SHP77 (cell line): ENCODE measurements around the gene NRXN3.

ENCODE experiments used
- DNase-seq, 2 experiments: peaks; one replicate each; lab custom pipeline; 2025; lab: John Stamatoyannopoulos, UW

NRXN3 gene

GRCh38 chr14:79584679-79585078 lies 1414.5 kb downstream of the NRXN3 start:
- no peak for DNase-seq

DNA sequence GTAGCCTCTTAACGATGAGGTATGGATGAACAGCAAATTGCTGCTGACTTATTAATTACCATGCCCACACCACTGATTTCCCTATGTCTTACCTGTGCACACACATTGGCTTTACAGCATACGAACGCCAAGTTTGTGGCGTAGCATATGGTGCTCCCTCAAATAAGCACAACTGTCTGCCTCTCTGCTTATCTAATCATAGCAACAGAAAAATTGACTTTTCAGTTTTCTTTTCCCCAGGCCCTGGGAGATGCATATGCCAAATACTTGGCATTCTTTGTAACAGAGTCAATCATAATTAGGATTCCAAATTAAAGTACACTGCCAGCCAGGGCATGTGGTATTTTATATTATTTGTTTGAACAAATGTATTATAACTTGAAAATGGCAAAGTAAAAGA lies 1415.7 kb downstream of the NRXN3 start:
- no peak for DNase-seq

- no peak for DNase-seq
These were observed 1416.2 kb downstream of the NRXN3 start for GRCh38 chr14:79586416-79586815.

GRCh38 chr14:79586989-79587598 lies 1416.9 kb downstream of the NRXN3 start:
- DNase-seq = no peak

DNA sequence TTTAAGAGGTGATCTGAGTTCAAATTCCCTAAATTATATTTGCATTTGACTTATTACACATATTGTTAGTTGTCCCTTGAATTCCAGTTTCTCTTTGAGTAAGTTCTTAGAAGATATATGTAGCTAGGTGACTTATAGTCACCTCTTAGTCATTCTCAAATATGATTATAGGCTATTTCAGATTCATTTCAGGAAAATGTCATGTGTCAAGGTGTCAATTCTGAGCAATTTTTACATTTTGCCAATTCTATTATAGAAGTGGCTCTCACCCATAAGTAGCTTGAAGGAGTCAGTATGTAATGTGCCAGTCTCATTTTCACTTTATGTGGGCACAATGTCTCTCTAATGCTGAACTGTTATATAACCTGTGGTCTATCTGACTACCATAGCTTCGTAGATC lies 1417.7 kb downstream of the NRXN3 start:
- DNase-seq = no peak

DNA sequence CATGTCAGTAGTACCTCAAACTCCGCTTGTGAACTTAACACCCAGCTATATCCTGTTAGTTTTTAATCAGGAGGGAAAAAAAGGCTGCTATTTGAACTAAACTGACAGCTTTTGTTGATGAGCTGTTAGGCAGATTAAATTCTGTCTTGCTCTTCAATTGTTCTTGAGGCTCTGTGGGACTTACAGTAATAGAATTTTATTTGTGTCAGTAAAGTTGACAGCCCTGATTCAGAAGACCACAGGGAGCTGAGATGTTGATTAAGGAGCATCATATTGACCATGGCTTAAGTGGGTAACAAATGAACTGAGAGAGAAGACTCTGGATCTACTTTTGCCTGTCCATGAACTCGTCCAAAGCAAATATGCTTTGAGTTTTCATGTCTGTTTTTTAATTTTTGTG lies 1418.2 kb downstream of the NRXN3 start:
- no peak for DNase-seq

DNA sequence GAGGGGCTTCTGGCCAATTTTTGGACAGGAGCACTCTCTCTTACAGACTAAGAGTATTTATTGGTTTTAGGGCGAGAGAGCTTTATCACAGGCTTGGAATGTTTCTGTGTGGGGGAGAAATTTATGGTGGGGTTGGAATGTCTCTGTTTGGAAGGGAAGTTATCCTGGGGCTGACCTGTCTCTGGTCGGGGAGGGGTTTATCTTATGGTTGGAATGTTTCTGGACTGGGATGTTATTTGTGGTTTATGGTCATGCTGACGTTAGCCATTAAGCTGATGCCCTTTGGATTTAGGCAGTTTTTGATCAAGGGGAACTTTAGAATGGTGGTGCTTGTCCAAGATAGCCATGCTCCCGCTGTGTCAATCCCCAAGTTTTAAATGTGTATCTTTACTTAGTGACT lies 1426.4 kb downstream of the NRXN3 start:
- no peak for DNase-seq

GRCh38 chr14:79597566-79597965 lies 1427.4 kb downstream of the NRXN3 start:
- no peak for DNase-seq

GRCh38 chr14:79598339-79598738 lies 1428.2 kb downstream of the NRXN3 start:
- no peak for DNase-seq

DNA sequence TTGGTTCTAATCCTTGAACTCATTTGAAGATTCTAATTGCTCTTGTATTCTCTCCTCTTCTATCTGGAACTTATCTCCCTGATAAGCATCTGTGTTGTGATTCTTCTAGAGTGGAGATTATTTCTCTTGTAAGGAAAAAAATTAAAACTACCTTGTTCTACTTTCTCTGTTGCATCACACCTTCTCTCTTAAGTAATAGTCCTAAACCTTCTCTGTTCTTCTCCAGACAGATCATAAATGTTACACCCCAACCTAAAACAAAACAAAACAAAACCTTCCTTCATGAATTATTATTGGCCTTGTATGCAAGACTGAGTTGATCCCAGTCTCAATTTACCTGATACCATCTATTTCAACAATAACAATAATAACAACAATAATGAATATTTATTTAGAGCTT lies 1429.1 kb downstream of the NRXN3 start:
- no peak for DNase-seq

- no peak for DNase-seq
These were observed 1430.2 kb downstream of the NRXN3 start for GRCh38 chr14:79600406-79600805.

GRCh38 chr14:79601579-79601978 lies 1431.4 kb downstream of the NRXN3 start:
- DNase-seq = no peak

- no peak for DNase-seq
These were observed 1431.9 kb downstream of the NRXN3 start for GRCh38 chr14:79602045-79602444.

- DNase-seq = no peak
These were observed 1432.6 kb downstream of the NRXN3 start for GRCh38 chr14:79602742-79603141.

DNA sequence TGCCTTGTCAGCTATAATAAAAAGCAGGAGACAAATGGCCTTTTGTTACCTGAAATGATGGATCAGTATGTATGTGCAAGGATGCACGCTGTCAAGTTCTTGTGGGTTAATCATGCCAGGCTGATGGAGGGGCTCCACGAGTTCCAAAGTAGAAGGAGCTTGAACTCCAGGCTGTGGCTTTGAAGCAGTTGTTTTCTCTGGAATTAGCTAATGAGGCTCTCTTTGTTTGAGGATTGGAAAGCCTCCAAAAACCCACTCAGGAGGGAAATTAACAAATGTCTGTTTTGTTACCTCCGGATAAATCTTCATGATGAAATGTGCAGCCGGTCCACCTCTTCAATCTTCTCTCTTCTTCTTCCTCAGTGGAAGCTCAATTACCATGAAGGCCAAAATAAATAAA lies 1435.7 kb downstream of the NRXN3 start:
- DNase-seq = no peak

DNA sequence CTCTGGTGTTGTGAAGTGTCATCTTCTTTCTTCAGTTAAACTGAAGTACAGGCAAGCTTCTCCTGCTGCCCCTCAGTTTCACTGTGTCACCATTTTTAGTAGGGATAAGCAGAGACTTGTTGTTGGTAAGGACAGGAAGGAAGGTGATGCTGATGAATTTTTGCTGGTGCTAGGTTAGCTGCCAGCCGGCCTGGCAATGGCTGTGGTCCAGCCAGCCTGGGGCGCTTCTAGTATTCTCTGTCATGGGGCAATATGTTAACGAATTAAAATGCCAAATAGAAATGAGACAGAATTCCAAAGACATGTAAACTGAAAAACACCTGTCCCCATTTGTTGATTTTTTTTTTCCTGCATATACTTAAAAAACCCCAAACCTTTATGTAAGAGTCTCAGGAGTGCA lies 1438.3 kb downstream of the NRXN3 start:
- no peak for DNase-seq

DNA sequence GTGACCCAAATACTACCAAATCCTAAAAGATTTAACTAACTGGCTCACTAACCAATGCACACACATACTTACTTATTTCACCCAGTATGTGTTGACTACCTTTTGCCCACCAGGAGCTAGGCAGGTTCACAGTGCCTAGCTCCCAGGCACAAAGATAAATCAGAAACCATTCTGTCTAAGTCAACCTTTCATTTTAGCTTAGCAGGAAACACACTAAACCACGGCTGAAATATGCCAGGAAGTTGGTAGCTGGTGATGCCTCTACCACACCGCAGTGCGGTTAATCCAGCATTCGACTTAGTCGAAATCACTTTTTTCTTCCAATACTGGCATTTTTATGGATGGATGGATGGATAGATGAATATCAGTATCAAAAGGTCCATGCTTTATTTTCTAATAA lies 1443.5 kb downstream of the NRXN3 start:
- DNase-seq = no peak

- DNase-seq = no peak
These were observed 1444.3 kb downstream of the NRXN3 start for GRCh38 chr14:79614448-79614847.

DNA sequence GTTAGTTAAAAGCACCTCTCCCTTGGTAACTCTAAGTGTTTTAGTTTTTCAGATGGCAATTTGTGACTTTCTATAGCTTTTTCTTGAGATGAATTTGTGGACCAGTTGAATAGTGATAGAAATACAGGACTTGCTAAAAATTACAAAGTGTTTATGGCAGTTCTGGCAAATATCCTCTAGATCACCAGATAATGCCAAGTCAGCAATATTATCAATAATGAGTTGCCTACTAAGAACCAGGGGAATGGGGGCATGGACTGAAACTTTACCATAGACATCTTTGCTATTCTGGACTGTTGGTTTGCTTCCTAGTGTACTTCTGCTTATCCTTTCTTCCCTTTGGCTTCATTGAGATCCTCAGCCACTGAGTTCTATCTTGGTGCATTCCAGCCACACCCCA lies 1456.9 kb downstream of the NRXN3 start:
- DNase-seq = no peak

- DNase-seq = no peak
These were observed 1459.5 kb downstream of the NRXN3 start for GRCh38 chr14:79629411-79630287.

- DNase-seq = no peak
These were observed 1460.3 kb downstream of the NRXN3 start for GRCh38 chr14:79630288-79630960.

- DNase-seq = peak in 1 of 2 experiments; percentile 3
These were observed 1461.1 kb downstream of the NRXN3 start for GRCh38 chr14:79631276-79631675.

DNA sequence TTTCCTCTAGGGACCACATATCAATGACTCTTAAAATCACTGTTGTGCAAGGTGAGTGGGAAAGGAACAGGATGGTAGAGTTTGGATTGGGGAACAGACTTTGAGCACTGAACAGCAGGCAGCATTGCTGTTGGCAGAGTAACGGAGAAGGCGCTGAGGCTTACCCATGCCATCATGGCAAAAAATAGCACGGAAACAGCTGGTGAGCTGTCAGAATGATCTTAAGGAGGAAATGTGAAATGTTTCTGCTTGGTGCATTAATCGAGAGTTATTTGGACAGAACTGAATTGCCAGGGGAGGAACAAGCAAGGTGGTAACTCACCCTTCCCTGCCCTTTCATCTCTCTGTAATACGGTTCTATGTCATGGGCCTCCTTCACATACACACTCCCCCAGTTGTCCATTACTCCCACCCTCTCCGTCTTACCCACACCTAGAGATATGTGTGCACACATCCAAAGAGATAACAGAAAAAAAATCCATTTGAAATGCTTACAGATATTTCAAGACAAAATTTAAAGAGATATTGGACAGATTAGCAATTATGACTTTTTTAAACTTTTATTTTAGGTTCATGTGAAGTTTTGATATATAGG lies 1468.6 kb downstream of the NRXN3 start:
- no peak for DNase-seq
